Caco-2 (cell line): ENCODE results near the gene RNMT. TPM values are rescaled to one million over a fixed set of nuclear protein-coding genes. Genes with fewer than 3 reads are reported as not detected.
A peak's percentile ranks its signal among the peaks of the same experiment; 100 is the strongest.
"Not testable (repeated sequence)": the region's sequence is repeated elsewhere in the genome, so short reads cannot be mapped to it uniquely, and the experiment has no call there.

ENCODE experiments used
- BruUV-seq: library from RNA; stranded (reverse); fragments of 400-500 nt; replicated peaks from 2 replicates; lab custom pipeline; 2021; lab: Mats Ljungman, UMichigan
- CTCF ChIA-PET: fragments of 300-600 bp; sonication (Branson Sonifier 250); formaldehyde crosslinking; loops from one replicate; lab custom pipeline; 2022; ENCODE audit warnings: antibody characterized with exemption; lab: Charles Lee
- POLR2A ChIA-PET: fragments of 300-600 bp; sonication (Branson Sonifier 250); formaldehyde crosslinking; loops from one replicate; lab custom pipeline; 2022; ENCODE audit warnings: antibody characterized with exemption; lab: Charles Lee
- DNase-seq, 2 experiments: peaks; one replicate each; pipeline versions ENCODE4 v3.0.0 to v3.0.0-alpha.2; 2020 to 2022
- H3K27me3 ChIP-seq: replicated peaks from 2 replicates; pipeline ENCODE4 v1.6.0; 2011; ENCODE audit warnings: low read length; ENCODE audit not compliant: control insufficient read depth, insufficient read depth
- H3K36me3 ChIP-seq: 2 replicates; pipeline ENCODE4 v1.5.1; 2011; ENCODE audit warnings: low read length; ENCODE audit not compliant: control insufficient read depth, insufficient read depth
- H3K4me1 ChIP-seq: fragments of 250-450 bp; sonication (Bioruptor Pico); 2 replicates; pipeline ENCODE4 v1.5.1; 2020; ENCODE audit warnings: mild to moderate bottlenecking
- H3K4me3 ChIP-seq: 2 replicates; pipeline ENCODE4 v1.5.1; 2011; ENCODE audit warnings: low read depth, mild to moderate bottlenecking, control low read depth, low read length
- H3K9me3 ChIP-seq: fragments of 250-450 bp; sonication (Bioruptor Pico); 2 replicates; pipeline ENCODE4 v1.5.1; 2020; ENCODE audit warnings: mild to moderate bottlenecking, moderate library complexity
- H3K27ac Mint-ChIP-seq: one replicate; pipeline ENCODE4 v1.8.0; 2022; ENCODE audit warnings: mixed read lengths; ENCODE audit not compliant: unreplicated experiment
- H3K27me3 Mint-ChIP-seq: one replicate; pipeline ENCODE4 v1.8.0; 2022; ENCODE audit warnings: mixed read lengths; ENCODE audit not compliant: insufficient read depth, unreplicated experiment
- H3K36me3 Mint-ChIP-seq: one replicate; pipeline ENCODE4 v1.8.0; 2022; ENCODE audit warnings: mild to moderate bottlenecking, mixed read lengths; ENCODE audit not compliant: insufficient read depth, unreplicated experiment
- H3K4me1 Mint-ChIP-seq: one replicate; pipeline ENCODE4 v1.8.0; 2022; ENCODE audit warnings: low read depth, mixed read lengths; ENCODE audit not compliant: unreplicated experiment
- H3K4me3 Mint-ChIP-seq: one replicate; pipeline ENCODE4 v1.8.0; 2022; ENCODE audit warnings: mild to moderate bottlenecking, moderate library complexity, mixed read lengths; ENCODE audit not compliant: unreplicated experiment
- H3K9me3 Mint-ChIP-seq: one replicate; pipeline ENCODE4 v1.8.0; 2022; ENCODE audit warnings: mixed read lengths; ENCODE audit not compliant: unreplicated experiment
- CTCF ChIP-seq, 2 experiments: fragments of 200-600 bp in 1 of 2; IDR thresholded peaks; 1 replicate in 1 of 2; 2 replicates in 1 of 2; pipeline versions ENCODE4 v1.5.1 to v1.8.0; 2011 to 2022; ENCODE audit warnings: antibody characterized with exemption in 1 of 2, control low read depth in 1 of 2, inconsistent platforms in 1 of 2, low read depth in 1 of 2, low read length in 1 of 2, mild to moderate bottlenecking in 1 of 2, moderate library complexity in 1 of 2; ENCODE audit not compliant: insufficient read depth in 1 of 2, severe bottlenecking in 1 of 2, unreplicated experiment in 1 of 2
- intact Hi-C: fragments of 100-400 bp; cut with micrococcal nuclease; formaldehyde crosslinking; loops from one replicate; pipeline ENCODE4 v1.10.0; 2022; ENCODE audit not compliant: unreplicated experiment
- total RNA-seq: library from RNA; stranded (reverse); gene quantifications from 2 replicates; pipeline ENCODE4 v1.2.3, GENCODE V29; 2022

Gene RNMT
- total RNA-seq, 1 experiment from 2014 or later = 36.5 TPM

DNA sequence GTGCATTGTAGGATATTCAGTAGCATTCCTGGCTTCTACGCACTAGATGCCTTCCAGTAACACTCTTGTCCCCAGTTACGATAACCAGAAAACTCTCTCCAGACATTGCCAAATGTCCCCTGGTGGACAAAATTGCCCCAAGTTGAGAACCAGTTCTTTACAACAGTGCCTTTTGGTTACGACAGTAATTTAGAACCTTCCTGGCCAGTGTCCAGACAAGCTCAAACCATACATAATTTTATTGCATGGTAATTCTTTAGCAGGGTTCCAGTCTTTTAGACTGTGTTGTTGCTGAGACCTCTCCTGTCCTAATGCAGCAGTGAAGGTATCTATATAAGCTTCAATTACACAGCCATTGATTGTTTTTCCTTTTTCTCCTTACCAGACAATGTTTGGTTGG is 20.2 kb downstream of the RNMT start:
- peak in 1 of 2 experiments; percentile 4 for TF ChIP-seq CTCF (IDR thresholded peaks at IDR 0.05; ENCODE audit: insufficient read depth in 1 of 2, low read depth in 1 of 2, low read length in 1 of 2, severe bottlenecking in 1 of 2, unreplicated experiment in 1 of 2)
- Mint-ChIP-seq H3K27me3 (no peaks in the 10 kb centered on the region), H3K9me3 (no peaks in the 10 kb centered on the region), H3K4me3 (no peak overlapping the region), H3K4me1 (no peaks in the 10 kb centered on the region), H3K36me3 (peaks cover 71% of the 10 kb centered on the region), H3K27ac (no peak overlapping the region)
- DNase-seq = no peak
- BruUV-seq = no TSS peak
- ChIA-PET POLR2A (no interaction called here), CTCF (no interaction called here)
- Histone ChIP-seq H3K36me3 (no peaks in the 10 kb centered on the region), H3K27me3 (no peaks in the 10 kb centered on the region), H3K9me3 (no peaks in the 10 kb centered on the region), H3K4me3 (no peak overlapping the region), H3K4me1 (no peaks in the 10 kb centered on the region)
- intact Hi-C loops = no loop called here

GRCh38 chr18:13751599-13751998 is 25.1 kb downstream of the RNMT start:
- H3K4me1 Mint-ChIP-seq, H3K27ac Mint-ChIP-seq, BruUV-seq, H3K4me1 ChIP-seq, H3K9me3 Mint-ChIP-seq, intact Hi-C loops, POLR2A ChIA-PET, H3K27me3 Mint-ChIP-seq, H3K27me3 ChIP-seq, H3K4me3 Mint-ChIP-seq, H3K9me3 ChIP-seq, H3K36me3 ChIP-seq, DNase-seq, CTCF ChIA-PET, H3K4me3 ChIP-seq: not testable (repeated sequence)
- peaks cover 59% of the 10 kb centered on the region for H3K36me3 Mint-ChIP-seq

- DNase-seq = no peak
- Mint-ChIP-seq H3K27me3 (no peaks in the 10 kb centered on the region), H3K9me3 (no peaks in the 10 kb centered on the region), H3K4me3 (no peak overlapping the region), H3K36me3 (peaks cover 30% of the 10 kb centered on the region), H3K4me1 (no peaks in the 10 kb centered on the region), H3K27ac (no peak overlapping the region)
- ChIA-PET POLR2A (no interaction called here), CTCF (no interaction called here)
- H3K27me3 ChIP-seq = no peaks in the 10 kb centered on the region
- no peak for TF ChIP-seq CTCF (IDR thresholded peaks at IDR 0.05; ENCODE audit: insufficient read depth in 1 of 2, low read depth in 1 of 2, low read length in 1 of 2, severe bottlenecking in 1 of 2, unreplicated experiment in 1 of 2)
- no TSS peak for BruUV-seq
- intact Hi-C loops = no loop called here
- H3K9me3 ChIP-seq = no peaks in the 10 kb centered on the region
- H3K4me1 ChIP-seq = no peaks in the 10 kb centered on the region
- H3K36me3 ChIP-seq = no peaks in the 10 kb centered on the region; the same call in none of the 2 replicates
- H3K4me3 ChIP-seq = no peak overlapping the region
Observed at GRCh38 chr18:13756261-13756660, 29.8 kb downstream of the RNMT start.

DNA sequence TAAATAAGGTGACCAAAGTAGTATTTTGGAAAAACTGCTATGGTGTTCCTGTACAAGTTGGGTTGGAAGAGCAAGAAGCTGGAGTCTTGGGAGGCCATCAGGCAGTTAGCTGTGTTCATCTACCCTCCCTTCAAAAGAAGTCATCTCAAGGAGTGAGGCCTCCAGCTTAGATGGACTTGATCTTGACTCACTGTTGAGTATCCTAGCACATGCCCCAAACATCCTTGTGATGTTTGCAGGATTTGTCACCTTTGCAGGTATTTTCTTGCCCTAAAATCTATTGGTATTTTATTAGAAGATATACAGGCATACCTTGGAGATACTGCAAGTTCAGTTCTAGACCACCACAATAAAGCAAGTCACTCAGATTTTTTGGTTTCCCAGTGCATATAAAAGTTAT is 30.2 kb downstream of the RNMT start:
- ChIA-PET POLR2A (no interaction called here), CTCF (no interaction called here)
- Histone ChIP-seq H3K4me1 (no peaks in the 10 kb centered on the region), H3K27me3 (no peaks in the 10 kb centered on the region), H3K36me3 (no peaks in the 10 kb centered on the region; the same call in none of the 2 replicates), H3K4me3 (no peak overlapping the region), H3K9me3 (no peaks in the 10 kb centered on the region)
- no peak for TF ChIP-seq CTCF (IDR thresholded peaks at IDR 0.05; ENCODE audit: insufficient read depth in 1 of 2, low read depth in 1 of 2, low read length in 1 of 2, severe bottlenecking in 1 of 2, unreplicated experiment in 1 of 2)
- H3K4me1 Mint-ChIP-seq = no peaks in the 10 kb centered on the region
- no peak overlapping the region for H3K4me3 Mint-ChIP-seq
- BruUV-seq = no TSS peak
- H3K36me3 Mint-ChIP-seq = peaks cover 26% of the 10 kb centered on the region
- H3K27ac Mint-ChIP-seq = no peak overlapping the region
- no peaks in the 10 kb centered on the region for H3K27me3 Mint-ChIP-seq
- DNase-seq = no peak
- no peaks in the 10 kb centered on the region for H3K9me3 Mint-ChIP-seq
- intact Hi-C loops = no loop called here
